SU-DHL-6 (cell line): ENCODE results near the gene MBOAT1.

Experiments used
- H2AFZ ChIP-seq: fragments of 200-600 bp; sonication (generic); 2 replicates; pipeline ENCODE4 v1.6.1; 2014; ENCODE audit warnings: low read depth, mild to moderate bottlenecking, moderate library complexity, mixed read lengths, antibody characterized with exemption, low read length; ENCODE audit not compliant: severe bottlenecking
- H3F3A ChIP-seq: fragments of 200-600 bp; shearing (Covaris generic); 2 replicates; pipeline ENCODE4 v1.6.0; 2016; ENCODE audit warnings: antibody characterized with exemption, mild to moderate bottlenecking; ENCODE audit not compliant: insufficient read depth
- H3K27ac ChIP-seq: fragments of 200-600 bp; sonication (generic); 2 replicates; pipeline ENCODE4 v1.5.1; 2016; ENCODE audit warnings: low read depth, mild to moderate bottlenecking, low read length, moderate library complexity, mixed read lengths
- H3K27me3 ChIP-seq: fragments of 200-600 bp; sonication (generic), shearing (Covaris generic); 2 replicates; pipeline ENCODE4 v1.6.0; 2014; ENCODE audit warnings: mild to moderate bottlenecking, low read length
- H3K36me3 ChIP-seq: fragments of 200-600 bp; sonication (generic); 2 replicates; pipeline ENCODE4 v1.6.1; 2014; ENCODE audit warnings: mild to moderate bottlenecking, low read length, mixed read lengths
- H3K4me2 ChIP-seq: fragments of 300-600, 200-600 bp; shearing (Covaris generic), sonication (generic); 2 replicates; pipeline ENCODE4 v1.6.0; 2014; ENCODE audit warnings: low read length, low read depth, mild to moderate bottlenecking; ENCODE audit not compliant: poor library complexity, severe bottlenecking
- H3K4me3 ChIP-seq: fragments of 200-600 bp; sonication (generic); 2 replicates; pipeline ENCODE4 v1.5.1; 2014; ENCODE audit warnings: antibody characterized with exemption, low read length, mild to moderate bottlenecking, mixed read lengths; ENCODE audit not compliant: insufficient read depth, poor library complexity, severe bottlenecking
- H3K79me2 ChIP-seq: fragments of 200-600 bp; sonication (generic); 2 replicates; pipeline ENCODE4 v1.6.1; 2014; ENCODE audit warnings: mild to moderate bottlenecking, low read length, moderate library complexity; ENCODE audit not compliant: insufficient read depth
- H3K9ac ChIP-seq: fragments of 200-600 bp; sonication (generic); 2 replicates; pipeline ENCODE4 v1.7.0; 2014; ENCODE audit warnings: mild to moderate bottlenecking, low read length
- H3K9me2 ChIP-seq: fragments of 200-600 bp; sonication (generic); replicated peaks from 2 replicates; pipeline ENCODE4 v1.6.1; 2014; ENCODE audit warnings: low read length; ENCODE audit not compliant: insufficient read depth
- H3K9me3 ChIP-seq: fragments of 200-600 bp; sonication (generic); 2 replicates; pipeline ENCODE4 v1.6.1; 2014; ENCODE audit warnings: low read length, mixed read lengths; ENCODE audit not compliant: insufficient read depth
- H4K20me1 ChIP-seq: fragments of 200-600 bp; sonication (generic); 2 replicates; pipeline ENCODE4 v1.6.1; 2014; ENCODE audit warnings: low read depth, mild to moderate bottlenecking, antibody characterized with exemption, low read length, moderate library complexity, mixed read lengths
- EZH2phosphoT487 ChIP-seq: fragments of 200-600 bp; sonication (generic), shearing (Covaris generic); conservative IDR thresholded peaks from 2 replicates; pipeline ENCODE4 v1.6.1; 2018; ENCODE audit warnings: mild to moderate bottlenecking, antibody characterized with exemption, low read length, moderate library complexity, mixed read lengths
- TF ChIP-seq, protein P1 (sequence below): fragments of 200-600 bp; sonication (generic); IDR thresholded peaks from one replicate; pipeline ENCODE4 v1.5.1; 2017; ENCODE audit warnings: antibody characterized with exemption, mild to moderate bottlenecking, low read length, moderate library complexity; ENCODE audit not compliant: insufficient read depth, poor library complexity, severe bottlenecking

MBOAT1 gene

DNA sequence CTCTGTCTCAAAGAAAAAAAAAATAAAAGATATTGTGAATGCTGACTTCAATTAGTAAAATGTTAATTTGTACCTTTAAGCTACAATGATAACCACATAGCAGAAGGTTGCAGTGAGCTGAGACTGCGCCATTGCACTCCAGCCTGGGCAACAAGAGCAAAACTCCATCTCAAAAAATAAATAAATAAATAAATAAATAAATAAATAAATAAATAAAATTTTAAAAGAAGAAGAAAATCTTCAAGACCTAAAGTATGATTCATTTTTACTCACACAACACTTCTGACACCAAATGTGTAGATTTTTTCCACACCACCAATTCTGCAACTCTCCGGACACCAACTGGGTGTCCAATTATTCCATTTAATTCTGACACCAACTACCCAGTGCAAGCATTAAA lies 28.8 kb upstream of the MBOAT1 start:
- Histone ChIP-seq H3K9ac (no peak overlapping the region), H3K9me2 (no peaks in the 10 kb centered on the region), H3K9me3 (0 out of 2 replicates have a peak, but pooled peaks cover 3% of the 10 kb centered on the region), H3K4me2 (no peak overlapping the region), H3F3A (no peaks in the 10 kb centered on the region), H3K27ac (no peak overlapping the region), H3K79me2 (no peaks in the 10 kb centered on the region), H4K20me1 (no peaks in the 10 kb centered on the region), H3K4me3 (no peak overlapping the region), H3K27me3 (no peaks in the 10 kb centered on the region), H2AFZ (no peak overlapping the region), H3K36me3 (no peaks in the 10 kb centered on the region)
- TF ChIP-seq, protein P1, sequence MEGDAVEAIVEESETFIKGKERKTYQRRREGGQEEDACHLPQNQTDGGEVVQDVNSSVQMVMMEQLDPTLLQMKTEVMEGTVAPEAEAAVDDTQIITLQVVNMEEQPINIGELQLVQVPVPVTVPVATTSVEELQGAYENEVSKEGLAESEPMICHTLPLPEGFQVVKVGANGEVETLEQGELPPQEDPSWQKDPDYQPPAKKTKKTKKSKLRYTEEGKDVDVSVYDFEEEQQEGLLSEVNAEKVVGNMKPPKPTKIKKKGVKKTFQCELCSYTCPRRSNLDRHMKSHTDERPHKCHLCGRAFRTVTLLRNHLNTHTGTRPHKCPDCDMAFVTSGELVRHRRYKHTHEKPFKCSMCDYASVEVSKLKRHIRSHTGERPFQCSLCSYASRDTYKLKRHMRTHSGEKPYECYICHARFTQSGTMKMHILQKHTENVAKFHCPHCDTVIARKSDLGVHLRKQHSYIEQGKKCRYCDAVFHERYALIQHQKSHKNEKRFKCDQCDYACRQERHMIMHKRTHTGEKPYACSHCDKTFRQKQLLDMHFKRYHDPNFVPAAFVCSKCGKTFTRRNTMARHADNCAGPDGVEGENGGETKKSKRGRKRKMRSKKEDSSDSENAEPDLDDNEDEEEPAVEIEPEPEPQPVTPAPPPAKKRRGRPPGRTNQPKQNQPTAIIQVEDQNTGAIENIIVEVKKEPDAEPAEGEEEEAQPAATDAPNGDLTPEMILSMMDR, result no peak
- no peak for TF ChIP-seq EZH2phosphoT487

DNA sequence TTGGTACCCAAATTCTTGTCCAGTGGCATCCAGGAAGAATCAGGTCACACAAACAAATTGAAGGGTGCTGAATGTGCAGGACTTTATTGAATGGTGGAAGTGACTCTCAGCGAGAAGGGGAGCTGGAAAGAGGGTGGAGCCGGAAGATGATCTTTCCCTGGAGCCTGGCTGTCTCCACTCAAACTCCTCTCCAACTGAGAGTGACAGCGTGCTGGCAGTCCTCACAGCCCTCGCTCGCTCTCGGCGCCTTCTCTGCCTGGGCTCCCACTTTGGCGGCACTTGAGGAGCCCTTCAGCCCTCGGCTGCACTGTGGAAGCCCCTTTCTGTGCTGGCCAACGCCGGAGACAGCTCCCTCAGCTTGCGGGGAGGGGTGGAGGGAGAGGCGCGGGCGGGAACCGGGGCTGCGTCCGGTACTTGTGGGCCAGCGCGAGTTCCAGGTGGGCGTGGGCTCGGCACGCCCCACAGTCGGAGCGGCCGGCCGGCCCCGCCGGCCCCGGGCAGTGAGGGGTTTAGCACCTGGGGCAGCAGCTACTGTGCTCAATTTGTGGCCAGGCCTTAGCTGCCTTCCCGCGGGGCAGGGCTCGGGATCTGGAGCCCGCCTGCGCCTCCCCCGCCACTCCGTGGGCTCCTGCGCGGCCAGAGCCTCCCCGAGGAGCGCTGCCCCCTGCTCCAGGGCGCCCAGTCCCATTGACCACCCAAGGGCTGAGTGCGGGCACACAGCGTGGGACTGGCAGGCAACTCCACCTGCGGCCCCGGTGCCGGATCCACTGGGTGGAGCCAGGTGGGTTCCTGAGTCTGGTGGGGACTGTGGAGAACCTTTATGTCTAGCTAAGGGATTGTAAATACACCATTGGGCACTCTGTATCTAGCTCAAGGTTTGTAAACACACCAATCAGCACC lies 26.7 kb upstream of the MBOAT1 start:
- Histone ChIP-seq H2AFZ (no peak overlapping the region), H3K4me2 (no peak overlapping the region), H4K20me1 (no peaks in the 10 kb centered on the region), H3K36me3 (no peaks in the 10 kb centered on the region), H3K27me3 (no peaks in the 10 kb centered on the region), H3K4me3 (no peak overlapping the region), H3K9me3 (0 out of 2 replicates have a peak, but pooled peaks cover 3% of the 10 kb centered on the region), H3K79me2 (no peaks in the 10 kb centered on the region), H3K27ac (no peak overlapping the region), H3K9ac (no peak overlapping the region), H3K9me2 (no peaks in the 10 kb centered on the region), H3F3A (no peaks in the 10 kb centered on the region)
- TF ChIP-seq, protein P1, result no peak
- no peak for TF ChIP-seq EZH2phosphoT487

DNA sequence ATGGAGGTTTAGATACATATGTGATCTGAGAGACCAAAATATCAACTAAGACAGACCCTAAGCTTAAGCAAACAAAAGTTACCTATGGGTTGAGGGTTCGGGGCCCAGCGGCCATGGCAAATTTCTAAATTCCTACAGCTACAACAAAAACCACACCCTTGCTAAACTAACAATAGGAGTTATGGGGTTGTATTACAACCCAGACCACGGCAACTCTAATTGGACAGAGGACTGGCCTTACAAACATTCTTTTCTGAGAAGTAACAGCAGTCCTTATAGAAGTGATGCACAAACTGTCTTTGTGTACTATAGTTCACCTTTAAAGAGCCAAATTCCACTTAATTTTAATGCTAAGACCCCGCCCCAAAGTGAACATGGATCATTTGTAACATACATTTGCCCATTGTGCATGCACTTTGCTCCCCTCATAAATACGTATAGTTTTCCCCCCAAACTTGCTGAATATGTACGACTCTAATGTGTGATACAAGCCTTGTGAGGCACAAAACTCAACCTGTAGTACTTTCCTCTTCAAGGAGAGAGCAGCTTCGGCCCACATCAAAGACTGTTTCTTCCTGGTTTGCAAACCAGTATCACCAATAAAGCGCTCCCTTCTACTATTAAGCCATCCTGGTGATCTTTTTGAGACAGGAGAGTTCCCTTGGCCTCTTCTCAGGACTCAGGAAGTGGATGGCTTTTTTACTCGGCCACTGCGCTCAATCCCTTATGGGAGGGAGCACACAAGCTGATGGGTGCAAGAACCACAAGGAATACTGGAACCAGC lies 25.6 kb upstream of the MBOAT1 start:
- no peak overlapping the region for H3K4me2 ChIP-seq
- no peak overlapping the region for H3K9ac ChIP-seq
- no peak for TF ChIP-seq EZH2phosphoT487
- TF ChIP-seq, protein P1, result no peak
- H2AFZ ChIP-seq, result no peak overlapping the region
- no peak overlapping the region for H3K27ac ChIP-seq
- H3K36me3 ChIP-seq, result no peaks in the 10 kb centered on the region
- no peaks in the 10 kb centered on the region for H3F3A ChIP-seq
- no peaks in the 10 kb centered on the region for H4K20me1 ChIP-seq
- no peaks in the 10 kb centered on the region for H3K9me2 ChIP-seq
- no peak overlapping the region for H3K4me3 ChIP-seq
- H3K79me2 ChIP-seq, result no peaks in the 10 kb centered on the region
- H3K9me3 ChIP-seq, result no peaks in the 10 kb centered on the region
- H3K27me3 ChIP-seq, result no peaks in the 10 kb centered on the region
